Heart left ventricle (tissue), 16 donors: ENCODE results near the gene NFKBIE. TPM values are rescaled to one million over a fixed set of nuclear protein-coding genes. Genes with fewer than 3 reads are reported as not detected.

Source experiments
- ATAC-seq, 4 donors: fragments of 200-7000 bp; cut with Tn5 transposase; one replicate each; pipeline ENCODE4 v1.9.1; 2020 to 2022; ENCODE audit warnings: moderate library complexity in 4 of 4, mild to moderate bottlenecking in 3 of 4, moderate number of reproducible peaks in 1 of 4
- DNase-seq, 5 donors: peaks; one replicate each; pipeline ENCODE4 v3.0.0-alpha.2; 2020
- H3K27ac ChIP-seq, 12 donors: fragments of 200-600 bp; sonication (generic) in 4 of 12; one replicate each; pipeline versions ENCODE4 v1.5.0 to v1.8.0; 2016 to 2022; ENCODE audit warnings: mild to moderate bottlenecking in 2 of 12
- H3K27me3 ChIP-seq, 9 donors: fragments of 200-600 bp; sonication (generic) in 2 of 9; one replicate each; pipeline versions ENCODE4 v1.5.1 to v1.8.0; 2016 to 2022; ENCODE audit warnings: mild to moderate bottlenecking in 3 of 9
- H3K36me3 ChIP-seq, 9 donors: fragments of 200-600 bp; sonication (generic) in 2 of 9; one replicate each; pipeline versions ENCODE4 v1.5.0 to v1.8.0; 2018 to 2022; ENCODE audit warnings: mild to moderate bottlenecking in 2 of 9
- H3K4me1 ChIP-seq, 12 donors: fragments of 200-600 bp; sonication (generic) in 4 of 12; one replicate each; pipeline versions ENCODE4 v1.5.0 to v1.8.0; 2016 to 2022; ENCODE audit warnings: mild to moderate bottlenecking in 3 of 12
- H3K4me3 ChIP-seq, 12 donors: fragments of 200-600 bp; sonication (generic) in 4 of 12; one replicate each; pipeline versions ENCODE4 v1.5.0 to v1.8.0; 2017 to 2022; ENCODE audit warnings: mild to moderate bottlenecking in 9 of 12, moderate library complexity in 4 of 12
- H3K9me3 ChIP-seq, 12 donors: fragments of 200-600 bp; sonication (generic) in 4 of 12; one replicate each; pipeline versions ENCODE4 v1.5.0 to v1.8.0; 2016 to 2022; ENCODE audit warnings: mild to moderate bottlenecking in 1 of 12
- CTCF ChIP-seq, 12 donors: fragments of 200-600 bp; sonication (generic) in 4 of 12; IDR thresholded peaks; one replicate each; pipeline versions ENCODE4 v1.5.0 to v1.8.0; 2018 to 2022; ENCODE audit warnings: antibody characterized with exemption in 12 of 12, mild to moderate bottlenecking in 5 of 12
- POLR2A ChIP-seq, 2 donors: fragments of 450-650 bp; IDR thresholded peaks; one replicate each; pipeline ENCODE4 v1.6.1; 2017; ENCODE audit warnings: antibody characterized with exemption in 2 of 2, mild to moderate bottlenecking in 2 of 2, moderate library complexity in 2 of 2
- whole genome bisulfite sequencing, 4 donors: extraction: QIAGEN DNeasy Blood & Tissue Kit in 2 of 4; methylation state at CpG; one replicate each; pipeline versions ENCODE4 v1.1.5 to v1.1.7; 2013 to 2018; 5-methylcytosine and 5-hydroxymethylcytosine counted together
- intact Hi-C, 10 donors: fragments of 100-400 bp; cut with DNase I; formaldehyde crosslinking; loops; one replicate each; pipeline versions ENCODE4 v1.11.1 to v1.14.2; 2022
- polyA plus RNA-seq, 2 donors: library from polyadenylated mRNA; stranded (reverse); fragments of 200-250 nt; gene quantifications; one replicate each; pipeline ENCODE4 v1.2.3, GENCODE V29; 2013
- total RNA-seq, 9 donors: library from RNA; depleted of rRNA in 2 of 9; stranded (reverse); fragments of >200 nt in 2 of 9; fragmentation: NEBNext Ultra II Directional in 3 of 9; extraction: Animal tissue kit (Norgen Biotek cat#: 25700) in 3 of 9; gene quantifications; one replicate each; pipeline versions ENCODE4 v1.1.0 to v1.2.4, GENCODE V29; 2016 to 2023
- donor health status: ischemic (EF 13 %, LVEDD 7.1; RV severe dilation, severe dysfunction).
- donor health status: healthy with polysubstance abuse.
- donor health status: DM: no; HTN: yes; CAD: no.
- donor health status: DM: no; HTN: no; CAD: no.
- donor health status: ischemic (EF 25% LVEDD 6.9; RV normal size, moderate dysfunction).
- donor health status: ischemic (EF 25% LVEDD 5.7; RV mildly dilated, moderate dysfunction).
- donor health status: healthy.
- donor health status: DM: yes; HTN: yes; CAD: no.
- donor health status: ischemic (EF 35%, LVEDD 5.7; RV mildly dilated, moderate dysfunction).
- donor health status: nonischemic (EF 11% LVEDD 7.7; RV severe dilation, severe dysfunction).
- donor health status: DM: yes; HTN: yes; CAD: no.
- donor health status: PGD.
- donor health status: ischemic (EF 29% LVEDD 5.4; RV normal size, mild dysfunction).
- donor health status: nonischemic (EF 23%, LVEDD 6.1; RV moderate dilation, normal function).

Gene NFKBIE
- total and polyA plus RNA-seq, 11 donors = 2.5 to 13.1 (median 4.0) TPM

DNA sequence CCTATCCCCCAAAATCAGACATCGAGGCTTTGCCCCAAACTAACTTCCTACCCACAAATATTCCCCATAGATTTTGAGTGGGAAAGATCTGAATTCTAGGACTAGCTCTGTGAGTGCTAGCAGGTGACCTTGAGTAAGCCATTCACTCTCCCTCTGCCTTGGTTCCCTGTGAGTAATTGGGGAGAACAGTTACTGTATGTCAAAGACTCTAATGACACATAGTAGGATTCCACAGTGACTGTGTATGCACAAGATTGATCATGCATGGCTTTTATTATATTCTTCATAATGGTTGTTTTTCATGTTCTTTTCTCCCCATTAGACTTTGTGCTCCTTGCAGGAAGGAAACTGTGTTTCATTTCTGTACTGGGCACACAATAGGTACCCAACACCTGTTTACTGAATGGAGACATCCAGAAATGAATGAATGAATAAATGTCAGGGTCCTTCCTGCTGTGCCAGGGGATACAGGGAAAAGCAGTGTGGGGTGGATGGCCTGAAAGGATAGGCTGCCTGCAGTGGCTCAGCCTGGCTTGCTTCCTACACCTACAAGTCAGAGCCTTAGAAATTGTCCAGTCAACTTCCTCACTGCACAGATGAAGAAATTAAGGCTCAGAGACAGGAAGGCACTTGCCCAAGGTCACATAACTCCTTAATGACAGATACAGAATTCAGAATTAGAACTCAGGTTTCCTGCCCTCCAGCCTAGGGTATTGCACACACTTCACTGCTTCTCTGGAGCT, 4.0 kb upstream of the NFKBIE start:
- H3K27ac ChIP-seq = no peak overlapping the region
- ATAC-seq = no peak
- intact Hi-C loops = loop anchor here in 9 of 10 donors (2.0 to 10.0 kb wide), 7 partner anchors 33 to 185 kb away; partner anchors contain the start of gene AARS2 (in 1 of the 9)
- peaks cover 0 to 24% (median 6%) of the 10 kb centered on the region in 12 donors for H3K4me1 ChIP-seq
- H3K9me3 ChIP-seq = no peaks in the 10 kb centered on the region
- H3K4me3 ChIP-seq = no peak overlapping the region
- no peak for DNase-seq
- no peak for TF ChIP-seq POLR2A (IDR thresholded peaks at IDR 0.05)
- TF ChIP-seq CTCF (IDR thresholded peaks at IDR 0.05) = no peak
- H3K27me3 ChIP-seq = peaks cover 5 to 55% (median 35%) of the 10 kb centered on the region in 9 donors
- WGBS, 4 donors = 76 to 93% (median 81%) methylated on average over 1 of the region's 1 CpG
- no peaks in the 10 kb centered on the region for H3K36me3 ChIP-seq

DNA sequence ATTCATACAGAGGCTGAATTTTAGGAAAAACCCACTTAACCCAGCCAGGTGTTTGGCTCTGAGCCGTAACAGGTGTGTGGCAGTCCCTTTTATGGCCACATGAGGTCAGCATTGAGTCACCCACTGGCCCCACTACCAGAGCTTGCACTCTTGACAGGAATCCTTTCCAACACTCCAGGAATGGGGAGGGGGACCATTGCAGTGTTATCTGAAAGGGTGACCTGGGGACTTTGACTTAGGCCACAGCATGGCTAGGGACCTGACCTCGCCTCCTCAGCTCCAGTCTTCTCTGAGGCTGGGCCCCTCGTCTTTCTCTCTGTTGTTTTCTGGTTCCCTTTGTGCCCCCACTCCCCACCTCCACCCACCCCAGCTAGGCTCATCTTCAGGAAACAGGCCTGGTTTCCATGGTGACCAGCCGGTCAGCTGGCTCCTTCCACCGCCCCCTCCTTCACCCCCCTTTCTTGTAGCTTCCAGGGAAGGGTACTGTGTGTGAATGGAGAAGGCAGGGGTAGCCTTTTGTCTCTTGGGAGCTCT, 2.8 kb upstream of the NFKBIE start:
- Histone ChIP-seq H3K4me1 (peaks cover 0 to 36% (median 17%) of the 10 kb centered on the region in 12 donors), H3K36me3 (no peaks in the 10 kb centered on the region), H3K9me3 (no peaks in the 10 kb centered on the region), H3K27me3 (peaks cover 5 to 43% (median 30%) of the 10 kb centered on the region in 9 donors), H3K4me3 (no peak overlapping the region), H3K27ac (no peak overlapping the region)
- peak; percentile 77 to 95 (median 88) for TF ChIP-seq CTCF (IDR thresholded peaks at IDR 0.05)
- no peak for TF ChIP-seq POLR2A (IDR thresholded peaks at IDR 0.05)
- 28 to 38% (median 33%) methylated on average over 5 of the region's 5 CpGs for WGBS, 4 donors
- no peak for DNase-seq
- intact Hi-C loops = loop anchor here (1.0 to 10.0 kb wide), 8 partner anchors 34 to 187 kb away; partner anchors contain the start of gene AARS2 (in 1 of the 10)
- no peak for ATAC-seq

DNA sequence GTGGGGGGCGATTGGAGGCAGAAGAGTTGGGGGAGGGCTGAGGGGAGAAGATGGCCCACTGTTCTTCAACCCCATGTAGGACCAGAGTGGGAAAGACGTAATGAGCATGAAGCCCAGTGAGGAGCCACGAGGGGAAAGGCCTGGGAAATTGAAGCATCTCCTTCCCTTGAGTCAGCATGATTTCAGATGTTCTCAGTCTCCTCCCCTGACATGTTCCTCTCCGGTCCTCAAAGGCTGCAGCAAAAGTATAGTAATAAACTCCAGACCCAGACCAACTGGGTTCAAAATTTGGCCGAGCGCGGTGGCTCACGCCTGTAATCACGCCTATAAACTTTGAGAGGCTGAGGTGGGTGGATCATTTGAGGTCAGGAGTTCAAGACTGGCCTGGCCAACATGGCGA, 1.9 kb upstream of the NFKBIE start:
- intact Hi-C loops = loop anchor here in 7 of 10 donors (5.0 to 10.0 kb wide), 5 partner anchors 35 to 188 kb away; partner anchors contain the start of gene AARS2 (in 1 of the 7)

More for the DNA sequence above, 1.9 kb upstream of the NFKBIE start:
- H3K27me3 ChIP-seq = peaks cover 4 to 34% (median 22%) of the 10 kb centered on the region in 9 donors
- no peak for TF ChIP-seq POLR2A (IDR thresholded peaks at IDR 0.05)
- TF ChIP-seq CTCF (IDR thresholded peaks at IDR 0.05) = no peak
- H3K4me3 ChIP-seq = no peak overlapping the region
- no peak overlapping the region for H3K27ac ChIP-seq
- 68 to 72% (median 69%) methylated on average over 10 of the region's 10 CpGs for WGBS, 4 donors
- H3K36me3 ChIP-seq = peaks cover 0 to 1% (median 0%) of the 10 kb centered on the region in 9 donors
- no peak for DNase-seq
- ATAC-seq = no peak
- H3K9me3 ChIP-seq = no peaks in the 10 kb centered on the region
- peaks cover 0 to 44% (median 25%) of the 10 kb centered on the region in 12 donors for H3K4me1 ChIP-seq
